GM21360 (cell line): Measurements from ENCODE around the gene OCRL.

Experiments used
- ATAC-seq: cut with Tn5 transposase; IDR thresholded peaks from one replicate; pipeline ENCODE4 v1.9.1; 2021; ENCODE audit warnings: mild to moderate bottlenecking, moderate library complexity; ENCODE audit not compliant: unreplicated experiment

Gene OCRL

DNA sequence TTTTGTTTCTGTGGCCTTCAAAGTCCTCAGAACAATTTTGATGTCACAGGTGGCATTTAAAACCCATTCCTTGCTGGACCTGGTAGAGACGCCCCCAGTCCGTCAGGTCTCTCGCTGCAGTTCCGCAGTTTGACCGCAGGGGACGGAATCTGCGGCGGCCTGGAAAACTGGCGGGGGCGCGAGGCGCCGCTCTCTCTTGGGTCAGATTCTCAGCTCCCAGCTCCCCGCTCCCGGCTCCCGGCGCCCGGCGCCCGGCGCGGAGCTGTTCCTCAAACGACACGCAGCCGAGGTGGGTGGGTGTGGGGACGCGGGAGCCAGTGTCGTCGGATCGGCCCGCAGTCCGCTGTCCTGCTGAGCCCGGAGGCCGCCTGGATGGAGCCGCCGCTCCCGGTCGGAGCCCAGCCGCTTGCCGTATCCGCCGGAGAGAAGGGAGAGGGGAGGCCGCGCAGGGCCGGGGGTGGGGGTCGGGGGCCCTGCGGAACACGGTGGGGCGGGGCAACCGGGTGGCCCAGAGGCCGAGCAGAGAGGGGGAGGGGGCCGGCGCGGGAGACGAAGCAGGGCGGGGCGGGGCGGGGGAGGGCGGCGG lies at the start of gene OCRL:
TSS of gene OCRL (plus strand) at position 192 of the 586 bp plus-strand sequence. CDS start at position 373, 181 bp downstream.
- peak; percentile 97 for ATAC-seq

DNA sequence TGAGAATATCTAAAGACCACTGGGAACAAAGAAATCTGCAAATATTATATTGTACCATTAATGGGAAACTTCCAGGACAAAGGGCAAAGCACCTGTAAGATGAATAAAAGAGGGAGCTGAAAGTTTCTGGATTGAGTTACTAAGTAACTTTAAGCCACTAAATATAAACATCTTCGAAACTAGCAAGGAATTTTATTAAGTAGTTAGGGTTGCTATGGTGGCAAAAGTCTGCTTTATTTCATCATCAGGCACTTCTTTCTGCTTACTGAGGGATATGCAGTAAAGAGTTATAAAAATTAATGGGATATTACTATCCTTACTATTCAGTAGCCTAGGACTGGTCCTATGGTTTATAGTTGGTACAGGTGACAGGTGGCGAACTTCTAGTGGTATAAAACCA lies 49.7 kb upstream of the OCRL start:
- ATAC-seq: no peak

DNA sequence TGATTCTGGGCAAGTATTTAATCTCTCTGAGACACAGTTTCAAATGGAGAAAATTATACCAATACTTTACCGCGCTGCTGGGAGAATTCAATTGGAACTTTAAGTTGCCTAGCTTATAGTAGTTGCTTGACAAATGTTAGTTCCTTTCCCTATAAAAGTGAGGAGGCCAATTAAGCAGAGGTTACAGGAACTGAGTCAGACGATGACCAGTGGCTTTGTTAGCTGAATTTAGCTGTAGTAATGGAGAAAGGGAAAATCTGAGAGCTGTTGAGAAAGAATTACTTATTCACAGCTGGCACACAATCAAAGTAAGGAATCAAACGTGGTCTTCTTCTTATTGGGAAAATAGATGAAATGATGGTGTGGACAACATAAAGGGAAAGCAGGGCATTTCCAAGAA lies 46.4 kb upstream of the OCRL start:
- ATAC-seq: no peak

DNA sequence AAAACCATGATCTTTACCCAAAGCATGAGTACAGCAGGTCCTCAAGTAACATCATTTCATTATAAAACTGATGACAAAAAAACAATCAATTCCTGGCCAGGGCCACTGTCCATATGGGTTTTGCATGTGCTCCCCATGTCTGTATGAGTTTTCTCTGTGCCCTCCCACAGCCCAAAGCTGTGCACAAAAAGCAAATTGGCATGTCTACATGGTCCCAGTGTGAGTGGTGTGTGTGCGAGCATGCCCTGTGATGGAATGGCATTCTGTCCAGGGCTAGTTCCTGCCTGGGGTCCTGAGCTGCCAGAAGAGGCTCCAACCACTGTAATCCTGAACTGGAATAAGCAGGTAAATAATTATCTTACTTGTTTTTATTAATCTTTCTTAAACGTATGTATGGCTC lies 45.2 kb upstream of the OCRL start:
- no peak for ATAC-seq

DNA sequence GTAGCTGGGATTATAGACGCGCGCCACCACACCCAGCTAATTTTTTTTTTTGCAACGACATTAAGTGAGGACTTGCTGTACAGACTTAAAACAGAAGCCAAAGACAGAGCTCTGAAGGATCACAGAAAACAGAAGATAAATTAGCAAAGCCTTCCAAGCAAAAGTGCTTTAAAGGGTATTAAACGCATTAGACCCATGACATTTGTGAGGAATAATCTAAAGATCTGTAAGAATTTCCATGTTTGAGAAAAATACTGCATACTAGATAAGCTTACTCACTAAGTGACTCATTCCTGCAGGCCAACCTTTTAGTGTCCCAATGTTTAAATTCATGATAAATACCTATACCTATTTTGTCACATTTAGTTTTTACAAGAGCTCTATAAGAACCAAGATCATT lies 44.2 kb upstream of the OCRL start:
- ATAC-seq: no peak

DNA sequence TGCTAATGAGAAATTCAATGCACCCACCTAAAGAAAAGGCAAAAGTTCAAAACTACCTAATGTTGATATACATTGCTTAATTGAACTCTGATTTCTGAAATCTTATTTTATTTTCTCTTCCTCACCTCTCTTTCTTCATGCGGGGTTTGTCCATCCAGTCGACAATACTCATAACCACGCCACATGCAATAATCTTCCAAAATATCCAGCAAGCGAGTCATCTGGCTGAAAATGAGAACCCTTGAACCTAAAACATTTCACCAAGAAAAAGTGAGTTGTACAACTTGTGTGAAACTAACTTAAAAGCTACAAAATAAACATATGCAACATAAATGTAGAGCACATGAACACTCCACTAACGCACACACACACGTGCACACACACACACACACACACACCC lies 43.4 kb upstream of the OCRL start:
- no peak for ATAC-seq

DNA sequence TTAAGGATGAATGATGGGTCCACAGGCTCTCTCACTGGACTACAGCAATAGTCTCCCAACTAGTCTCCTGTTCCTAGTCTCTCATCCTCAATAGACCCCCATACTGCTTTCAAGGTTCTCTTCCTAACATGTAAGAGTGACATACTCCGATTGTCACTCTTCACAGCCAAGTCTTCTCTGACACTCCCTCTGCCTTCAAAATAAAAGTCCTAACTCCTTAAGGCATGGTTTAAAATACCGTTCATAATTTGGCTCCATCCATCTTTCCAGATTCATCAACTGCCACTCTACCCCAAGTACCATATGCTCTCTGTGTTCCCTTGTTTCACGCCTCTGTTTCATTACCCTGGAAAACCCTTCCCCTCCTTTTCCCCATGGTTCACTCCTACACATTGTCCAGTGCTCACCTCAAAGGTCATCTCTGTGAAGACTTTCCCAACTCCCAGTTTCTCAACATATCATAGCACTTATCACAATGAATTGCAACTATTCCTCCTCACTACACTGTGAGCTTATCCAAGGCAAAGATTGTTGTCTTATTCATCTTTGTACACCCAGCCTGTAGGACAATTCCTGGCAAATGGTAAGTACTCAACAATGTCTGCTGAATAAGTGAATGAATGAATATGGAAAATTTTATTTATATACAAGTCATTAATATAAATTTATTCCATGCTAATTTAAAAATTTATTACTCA lies 42.8 kb upstream of the OCRL start:
- ATAC-seq: no peak

DNA sequence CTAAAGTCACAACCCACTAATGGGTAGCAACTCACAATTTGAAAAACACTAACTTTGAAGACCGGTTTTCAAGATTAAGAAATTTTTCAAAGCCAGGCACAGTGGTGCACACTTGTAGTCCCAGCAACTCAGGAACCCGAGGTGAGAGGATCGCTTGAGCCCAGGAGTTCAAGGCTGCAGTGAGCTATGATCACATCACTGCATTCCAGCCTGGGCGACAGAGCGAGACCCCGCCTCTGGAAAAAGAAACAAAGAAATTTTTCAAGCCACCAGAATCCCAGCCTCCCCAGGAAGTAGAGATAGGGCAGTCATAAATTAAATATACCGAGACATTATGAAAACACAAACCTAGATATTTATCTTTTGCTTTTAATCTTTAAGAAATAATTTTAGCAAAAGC lies 29.7 kb upstream of the OCRL start:
- ATAC-seq: no peak

DNA sequence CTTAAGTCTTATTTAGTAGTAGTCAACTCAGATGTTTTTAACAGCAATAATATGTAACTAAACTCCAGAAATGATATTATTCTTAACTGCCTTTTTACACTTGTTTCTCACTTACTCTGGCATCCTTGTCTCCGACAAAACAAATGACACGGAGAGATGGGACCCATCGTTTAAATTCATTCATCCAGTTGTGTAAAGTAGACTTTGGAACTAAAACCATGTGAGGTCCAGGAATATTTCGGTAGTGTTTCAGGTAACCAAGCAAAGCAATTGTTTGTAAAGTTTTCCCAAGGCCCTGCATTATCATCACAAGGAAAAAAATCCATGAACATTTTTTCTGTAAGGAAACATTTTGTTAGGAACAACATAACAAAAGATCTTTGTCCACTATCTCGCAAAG lies 28.4 kb upstream of the OCRL start:
- ATAC-seq: no peak

DNA sequence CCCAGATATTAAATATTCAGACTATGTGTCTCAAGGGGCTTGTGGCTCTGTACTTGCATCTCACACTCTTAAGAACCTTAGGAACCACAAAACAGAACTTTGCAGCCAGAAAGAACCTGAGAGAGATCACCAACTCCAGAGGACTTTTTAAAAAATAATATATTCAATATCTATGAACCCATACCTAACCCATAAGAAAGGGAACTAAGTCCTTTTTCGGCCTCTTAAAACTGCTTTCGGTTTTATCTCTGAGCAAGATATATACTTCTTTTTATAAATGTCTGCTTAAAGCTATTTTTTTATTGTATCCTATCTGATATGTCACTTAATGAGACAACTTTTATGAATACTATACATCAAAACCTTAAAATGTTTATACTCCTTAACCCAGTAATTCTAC lies 27.6 kb upstream of the OCRL start:
- no peak for ATAC-seq

DNA sequence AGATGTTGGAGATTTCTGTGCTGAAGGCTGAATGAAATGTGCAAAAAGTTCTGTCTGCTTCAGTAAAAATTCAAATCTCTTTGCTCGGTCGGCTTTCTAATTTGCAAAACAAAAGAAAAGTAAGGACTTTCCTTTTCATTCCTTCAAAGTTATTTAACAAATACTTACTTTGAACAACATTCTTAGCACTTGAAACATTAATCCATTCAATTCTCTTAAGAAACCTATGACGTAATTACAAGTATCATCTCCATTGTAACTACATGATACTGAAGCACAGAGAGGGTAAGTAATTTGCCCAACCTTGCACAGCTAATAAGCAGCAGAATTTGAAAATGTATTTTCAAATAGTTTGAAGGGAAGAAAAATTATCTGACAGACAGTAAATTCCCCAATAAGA lies 23.7 kb upstream of the OCRL start:
- no peak for ATAC-seq

DNA sequence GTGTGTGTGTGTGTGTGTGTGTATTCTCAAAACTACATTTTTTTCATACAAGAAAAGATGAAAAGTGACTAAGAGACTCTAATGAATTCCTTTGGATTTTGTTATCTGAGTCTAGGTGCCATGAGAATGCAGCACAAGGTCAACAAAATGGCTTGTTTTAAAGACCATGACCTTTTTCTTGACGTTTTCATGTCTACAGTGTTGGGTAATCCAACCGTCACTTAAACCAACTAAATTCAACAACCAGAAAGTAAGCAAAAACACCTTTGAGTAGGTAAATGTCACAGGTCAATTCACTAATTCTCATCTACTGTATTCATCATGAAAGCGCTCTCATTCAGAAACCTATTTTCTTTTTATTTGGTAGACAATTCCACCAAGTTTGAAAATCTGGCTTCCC lies 19.9 kb upstream of the OCRL start:
- no peak for ATAC-seq

DNA sequence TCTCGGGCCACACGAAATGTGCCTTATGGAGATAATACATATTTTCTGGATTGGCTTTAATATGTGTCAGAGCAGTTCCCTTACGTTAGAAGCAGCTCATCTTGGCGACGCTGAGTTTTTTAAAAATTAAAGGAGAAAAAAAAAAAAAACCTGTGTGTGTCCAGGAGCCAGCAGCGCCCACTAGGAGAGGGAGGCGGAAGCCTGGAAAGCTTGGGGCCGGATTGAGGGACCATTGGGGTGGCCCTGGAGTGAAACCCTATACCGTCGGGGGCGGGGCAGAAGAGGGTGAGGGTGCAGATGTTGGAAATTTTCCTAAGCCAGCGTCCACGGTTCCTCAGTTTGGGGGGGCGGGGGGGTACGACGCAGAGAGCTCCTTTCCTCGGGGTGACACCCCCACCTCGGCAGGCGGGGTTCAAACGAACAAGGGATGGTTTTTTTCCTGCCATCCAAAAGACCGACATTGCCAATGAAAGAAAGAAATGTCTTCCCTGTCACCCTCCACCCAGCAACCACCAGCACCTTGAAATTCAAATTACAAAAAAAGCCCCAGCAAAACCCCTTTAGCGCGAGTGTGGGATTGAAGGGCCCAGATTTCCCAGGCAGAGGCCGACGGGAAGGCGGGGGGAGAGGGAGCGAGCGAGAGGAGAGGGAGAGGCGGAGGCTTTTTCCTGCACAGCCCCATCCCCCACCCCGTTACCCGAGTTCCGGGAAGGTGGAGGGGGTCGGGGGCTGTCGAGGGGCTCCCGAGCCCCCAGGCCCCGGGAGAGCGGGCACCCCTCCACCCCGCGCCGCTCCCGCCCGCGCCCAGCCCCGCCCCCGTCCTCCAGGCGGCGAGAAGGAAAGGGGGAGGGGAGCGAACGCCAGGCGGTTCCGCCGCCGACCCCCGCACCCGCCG lies 17.6 kb upstream of the OCRL start:
- no peak for ATAC-seq

DNA sequence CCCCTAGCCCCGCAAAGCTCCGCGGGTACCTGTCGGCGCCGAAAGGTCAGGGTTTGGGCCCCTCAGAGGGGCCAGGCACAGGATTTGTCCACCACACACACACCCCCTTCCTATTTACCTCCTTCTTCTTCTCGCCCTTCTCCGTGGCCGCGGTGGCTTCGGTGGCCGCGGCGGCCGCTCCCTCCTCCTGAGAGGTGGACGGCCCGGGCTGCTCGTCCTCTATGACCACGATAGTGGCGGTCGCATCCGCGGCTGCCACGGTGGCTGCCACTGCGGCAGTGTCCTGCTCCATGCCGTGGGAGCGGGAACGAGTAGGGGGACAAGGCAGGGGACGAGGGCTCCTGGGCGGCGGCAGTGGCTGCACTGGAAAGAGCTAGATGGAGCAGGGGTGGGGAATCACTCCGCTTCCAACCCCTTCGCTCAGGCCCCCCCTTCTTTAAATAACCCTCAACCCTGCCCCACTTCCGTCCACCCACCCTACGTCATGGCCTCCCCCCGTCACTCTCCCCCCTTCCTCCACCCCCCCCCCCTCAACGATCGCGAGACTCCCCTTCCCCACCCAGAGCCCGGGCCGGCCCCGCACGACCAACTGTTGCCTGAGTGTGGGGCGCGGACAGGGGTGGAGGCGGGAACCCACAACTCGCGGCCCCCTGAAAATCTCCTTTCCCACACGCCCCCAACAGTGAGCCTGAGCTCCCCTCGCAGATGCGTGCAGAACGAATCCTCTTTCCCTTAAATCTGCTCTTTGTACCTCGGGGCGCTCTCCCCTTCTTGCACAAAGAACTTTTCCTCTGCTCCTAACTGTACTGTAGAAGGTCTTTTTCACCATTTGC lies 16.8 kb upstream of the OCRL start, which contains the start of gene SMARCA1:
TSS of gene SMARCA1 (minus strand) at position 412 of the 833 bp plus-strand sequence. CDS start at position 292, 120 bp downstream.
- no peak for ATAC-seq

DNA sequence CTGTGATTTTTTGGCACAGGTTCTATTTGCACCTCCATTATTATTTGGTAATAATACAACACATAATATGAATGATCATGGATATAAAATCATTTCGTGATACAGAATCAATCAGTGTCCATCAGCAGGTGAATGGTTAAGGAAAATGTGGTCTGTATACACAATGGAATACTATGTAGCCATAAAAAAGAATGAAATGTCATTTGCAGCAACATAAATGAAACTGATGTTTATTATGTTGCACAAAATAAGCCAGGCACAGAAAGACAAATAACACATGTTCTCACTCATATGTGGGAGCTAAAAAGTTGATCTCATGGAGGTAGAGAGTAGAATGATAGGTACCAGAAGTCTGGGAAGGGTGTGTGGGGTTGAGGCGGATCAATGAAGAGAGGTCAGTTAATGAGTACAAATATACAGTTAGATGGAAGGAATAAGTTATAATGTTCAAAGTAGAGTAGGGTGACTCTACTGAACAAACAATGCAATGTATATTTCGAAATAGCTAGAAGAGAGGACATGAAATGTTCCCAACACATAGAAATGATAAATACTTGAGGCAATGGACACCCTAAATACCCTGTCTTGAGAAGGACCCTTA lies 15.7 kb upstream of the OCRL start:
- ATAC-seq: no peak

DNA sequence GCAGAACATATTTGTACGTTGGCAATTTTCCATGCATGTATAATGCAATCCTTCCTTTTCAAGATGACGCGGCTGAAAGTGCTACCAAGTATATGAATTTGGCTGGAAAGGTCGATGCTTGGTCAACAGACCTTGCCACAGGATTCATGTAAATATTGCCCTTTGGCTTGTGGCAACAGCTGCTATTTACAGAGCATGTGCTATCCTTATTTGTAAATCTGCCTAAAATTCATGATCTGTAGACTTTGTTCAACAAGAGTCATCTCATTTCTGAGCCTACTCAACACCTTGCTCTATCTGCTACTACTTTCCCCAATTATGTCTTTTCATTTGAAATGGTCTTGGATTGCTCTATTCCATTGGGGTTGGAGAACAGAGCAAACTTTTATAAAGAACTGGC lies 14.9 kb upstream of the OCRL start:
- no peak for ATAC-seq

DNA sequence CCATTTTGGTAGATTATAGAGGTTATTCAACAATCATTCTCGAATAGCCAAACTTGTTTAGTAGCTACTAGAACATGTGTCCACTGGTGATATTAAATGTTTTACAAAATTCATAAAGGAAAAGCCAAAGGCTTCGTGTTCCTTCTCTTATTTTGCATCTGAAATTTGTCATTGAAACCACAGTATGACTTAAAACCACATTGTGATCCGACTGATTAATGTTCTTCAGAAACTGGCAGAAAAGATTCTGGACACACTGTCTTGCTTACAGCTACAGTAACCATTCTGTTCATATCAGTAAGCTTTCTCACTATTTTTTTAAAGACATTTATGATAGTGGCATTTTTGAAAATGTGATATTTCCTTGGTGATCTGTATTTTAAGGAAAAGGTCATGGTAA lies 14.2 kb upstream of the OCRL start:
- no peak for ATAC-seq

DNA sequence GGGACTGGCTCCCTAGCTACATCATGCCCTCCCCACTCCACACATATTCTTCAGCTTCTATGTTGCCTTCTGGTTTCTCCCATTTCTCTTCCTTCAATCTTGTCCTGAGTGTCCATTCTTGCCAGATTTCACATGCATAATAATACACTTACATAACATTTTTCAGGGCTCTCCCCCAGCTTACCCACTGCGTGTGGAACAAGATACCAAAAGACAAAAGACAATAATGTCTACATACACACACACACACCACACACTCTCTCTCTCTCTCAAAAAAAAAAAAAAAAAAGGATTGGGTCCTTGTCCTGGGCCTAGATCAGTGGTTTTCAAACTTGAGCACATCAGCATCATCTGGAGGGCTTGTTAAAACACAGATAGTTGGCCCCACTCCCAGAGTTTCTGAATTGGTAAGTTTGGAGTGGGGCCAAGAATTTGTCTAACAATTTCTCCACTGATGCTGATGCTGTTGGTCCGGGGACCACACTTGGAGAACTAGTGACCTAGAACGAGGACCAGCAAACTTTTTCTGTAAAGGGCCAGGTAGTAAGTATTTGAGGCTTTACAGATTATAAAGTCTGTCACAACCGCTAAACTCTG lies 10.3 kb upstream of the OCRL start:
- no peak for ATAC-seq

DNA sequence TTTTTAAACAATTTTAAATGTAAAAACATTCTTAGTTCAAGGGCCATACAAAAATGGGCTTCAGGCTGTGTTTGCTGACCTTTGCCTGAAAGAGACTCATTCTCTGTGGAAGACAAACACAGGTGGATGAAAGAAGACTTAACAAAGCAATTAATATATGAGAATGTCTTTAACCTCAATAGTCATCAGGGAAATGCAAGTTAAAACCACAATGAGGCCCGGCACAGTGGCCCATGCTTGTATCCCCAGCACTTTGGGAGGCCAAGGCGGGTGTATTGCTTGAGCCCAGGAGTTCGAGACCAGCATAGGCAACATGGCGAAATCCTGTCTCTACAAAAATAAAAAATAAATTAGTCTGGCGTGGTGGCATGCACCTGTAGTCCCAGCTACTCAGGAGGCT lies 9.6 kb upstream of the OCRL start:
- no peak for ATAC-seq

DNA sequence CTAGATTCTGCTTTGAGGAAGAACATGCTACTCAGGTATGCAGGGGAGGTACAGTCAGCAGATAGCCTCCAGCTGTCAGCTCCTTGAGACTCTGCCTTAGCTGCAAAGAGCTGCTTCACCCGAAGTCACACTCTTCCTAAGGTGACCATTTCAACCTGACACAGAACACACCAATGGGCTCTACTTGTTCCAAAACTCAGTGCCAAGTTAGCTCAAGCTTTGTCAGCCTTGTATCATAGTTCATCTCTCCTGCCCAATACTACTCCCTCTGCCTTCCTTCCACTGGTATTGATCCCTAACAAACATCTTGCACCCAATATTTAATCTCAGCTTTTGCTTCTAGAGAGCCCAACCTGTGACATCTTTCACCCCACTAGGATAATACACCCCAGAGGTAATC lies 8.9 kb upstream of the OCRL start:
- no peak for ATAC-seq
